Measurements from ENCODE around the gene DBI. TPM values are rescaled to one million over a fixed set of nuclear protein-coding genes. Genes with fewer than 3 reads are reported as not detected.

Gene DBI
- total and polyA plus RNA-seq, 2 donors from 2014 or later, result 135 to 1,066 TPM

DNA sequence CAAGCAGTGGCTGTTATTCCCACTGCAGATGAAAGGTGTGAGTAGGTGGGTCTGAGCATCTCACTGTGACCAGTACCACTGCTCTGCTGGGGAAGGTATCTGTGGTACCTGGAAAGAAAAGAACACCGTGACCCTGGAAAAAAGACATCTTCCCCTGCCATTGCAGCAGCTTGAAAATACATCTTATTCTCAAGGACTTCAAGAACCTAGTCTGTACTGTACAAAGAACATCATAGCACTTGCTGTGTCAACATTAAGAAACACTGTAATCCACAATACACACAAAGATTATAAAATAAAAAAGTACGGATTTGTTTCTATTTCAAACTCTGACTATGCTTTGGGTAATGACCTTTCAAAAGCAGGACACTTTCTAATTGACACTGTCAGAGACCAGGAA is 29.0 kb upstream of the DBI start:
- Histone ChIP-seq H3K4me3 (ENCODE audit: low read length in 3 of 3) (no peak overlapping the region), H3K27ac (ENCODE audit: low read depth in 2 of 2, low read length in 2 of 2) (no peak overlapping the region), H3K9ac (ENCODE audit: low read length in 3 of 3) (no peak overlapping the region), H3K27me3 (ENCODE audit: control insufficient read depth, insufficient read depth, low read length) (no peaks in the 10 kb centered on the region), H3K4me1 (ENCODE audit: control insufficient read depth in 2 of 3, insufficient read depth in 2 of 3, low read depth in 1 of 3, low read length in 3 of 3) (no peaks in the 10 kb centered on the region), H3K9me3 (ENCODE audit: control insufficient read depth in 2 of 3, insufficient read depth in 1 of 3, low read length in 3 of 3) (no peaks in the 10 kb centered on the region), H3K36me3 (ENCODE audit: control insufficient read depth in 2 of 3, insufficient read depth in 3 of 3, low read length in 3 of 3) (no peaks in the 10 kb centered on the region)
- DNase-seq (no peak), FAIRE-seq (no peak)
- no peak for TF ChIP-seq CTCF (IDR thresholded peaks at IDR 0.05; ENCODE audit: borderline replicate concordance, extremely low read depth, insufficient read depth)
- intact Hi-C loops (cut with DNase I), result no loop called here

DNA sequence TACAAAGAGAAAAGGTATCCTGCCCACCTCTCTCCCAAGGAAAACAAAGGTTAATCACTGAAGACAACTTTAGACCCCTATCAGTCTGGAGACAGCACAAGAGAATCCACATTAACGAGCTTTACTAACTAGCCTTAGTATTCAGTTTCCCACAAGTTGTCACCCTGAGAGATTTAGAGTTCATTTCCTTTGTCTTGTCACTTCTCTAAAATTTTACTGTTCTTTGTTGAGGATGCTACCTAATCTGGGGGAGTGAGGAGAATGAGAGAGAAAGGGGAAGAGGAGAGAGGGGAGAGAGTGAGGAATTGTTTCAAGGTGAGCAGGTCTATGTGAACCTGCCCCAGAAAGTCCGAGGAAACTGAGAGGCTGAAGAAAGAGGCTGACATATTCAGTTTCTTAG is 28.5 kb upstream of the DBI start:
- H3K27ac ChIP-seq (ENCODE audit: low read depth in 2 of 2, low read length in 2 of 2), result no peak overlapping the region
- H3K4me3 ChIP-seq (ENCODE audit: low read length in 3 of 3), result no peak overlapping the region
- H3K4me1 ChIP-seq (ENCODE audit: control insufficient read depth in 2 of 3, insufficient read depth in 2 of 3, low read depth in 1 of 3, low read length in 3 of 3), result no peaks in the 10 kb centered on the region
- no peak for FAIRE-seq
- peak in 2 of 5 donors; percentile 57 to 71 for DNase-seq
- TF ChIP-seq CTCF (IDR thresholded peaks at IDR 0.05; ENCODE audit: borderline replicate concordance, extremely low read depth, insufficient read depth), result no peak
- no peaks in the 10 kb centered on the region for H3K36me3 ChIP-seq (ENCODE audit: control insufficient read depth in 2 of 3, insufficient read depth in 3 of 3, low read length in 3 of 3)
- no peaks in the 10 kb centered on the region for H3K9me3 ChIP-seq (ENCODE audit: control insufficient read depth in 2 of 3, insufficient read depth in 1 of 3, low read length in 3 of 3)
- H3K9ac ChIP-seq (ENCODE audit: low read length in 3 of 3), result no peak overlapping the region
- no peaks in the 10 kb centered on the region for H3K27me3 ChIP-seq (ENCODE audit: control insufficient read depth, insufficient read depth, low read length)
- intact Hi-C loops (cut with DNase I), result no loop called here

- Histone ChIP-seq H3K4me3 (ENCODE audit: low read length in 3 of 3) (no peak overlapping the region), H3K9me3 (ENCODE audit: control insufficient read depth in 2 of 3, insufficient read depth in 1 of 3, low read length in 3 of 3) (no peaks in the 10 kb centered on the region), H3K36me3 (ENCODE audit: control insufficient read depth in 2 of 3, insufficient read depth in 3 of 3, low read length in 3 of 3) (no peaks in the 10 kb centered on the region), H3K9ac (ENCODE audit: low read length in 3 of 3) (no peak overlapping the region), H3K27me3 (ENCODE audit: control insufficient read depth, insufficient read depth, low read length) (no peaks in the 10 kb centered on the region), H3K27ac (ENCODE audit: low read depth in 2 of 2, low read length in 2 of 2) (no peak overlapping the region), H3K4me1 (ENCODE audit: control insufficient read depth in 2 of 3, insufficient read depth in 2 of 3, low read depth in 1 of 3, low read length in 3 of 3) (no peaks in the 10 kb centered on the region)
- intact Hi-C loops (cut with DNase I), result no loop called here
- DNase-seq (peak in 1 of 5 donors; percentile 65), FAIRE-seq (no peak)
- TF ChIP-seq CTCF (IDR thresholded peaks at IDR 0.05; ENCODE audit: borderline replicate concordance, extremely low read depth, insufficient read depth), result no peak
Observed at GRCh38 chr2:119338826-119339561, 27.8 kb upstream of the DBI start.

DNA sequence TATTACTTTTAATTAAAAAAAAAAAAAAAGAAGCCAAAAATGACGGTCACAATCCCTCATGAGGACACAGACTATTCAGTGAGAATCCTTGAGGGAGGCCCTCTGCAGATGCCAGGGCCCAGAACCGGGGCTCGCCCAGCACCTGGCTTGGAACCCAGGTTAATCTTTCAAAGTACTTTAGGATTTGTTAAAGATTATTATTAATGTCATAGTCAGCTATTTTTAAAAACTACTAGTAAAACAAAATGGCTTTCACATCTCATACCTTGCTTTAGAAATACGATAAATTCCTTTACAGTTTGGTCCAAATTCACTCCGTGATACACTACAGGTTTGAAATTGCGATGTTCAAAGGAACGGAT is 27.2 kb upstream of the DBI start:
- no peak for FAIRE-seq

More for the DNA sequence above, 27.2 kb upstream of the DBI start:
- H3K9me3 ChIP-seq (ENCODE audit: control insufficient read depth in 2 of 3, insufficient read depth in 1 of 3, low read length in 3 of 3), result no peaks in the 10 kb centered on the region
- H3K4me1 ChIP-seq (ENCODE audit: control insufficient read depth in 2 of 3, insufficient read depth in 2 of 3, low read depth in 1 of 3, low read length in 3 of 3), result no peaks in the 10 kb centered on the region
- no peak overlapping the region for H3K4me3 ChIP-seq (ENCODE audit: low read length in 3 of 3)
- intact Hi-C loops (cut with DNase I), result no loop called here
- H3K27me3 ChIP-seq (ENCODE audit: control insufficient read depth, insufficient read depth, low read length), result no peaks in the 10 kb centered on the region
- H3K9ac ChIP-seq (ENCODE audit: low read length in 3 of 3), result no peak overlapping the region
- DNase-seq, result no peak
- H3K27ac ChIP-seq (ENCODE audit: low read depth in 2 of 2, low read length in 2 of 2), result no peak overlapping the region
- no peaks in the 10 kb centered on the region for H3K36me3 ChIP-seq (ENCODE audit: control insufficient read depth in 2 of 3, insufficient read depth in 3 of 3, low read length in 3 of 3)
- no peak for TF ChIP-seq CTCF (IDR thresholded peaks at IDR 0.05; ENCODE audit: borderline replicate concordance, extremely low read depth, insufficient read depth)

Measured in kidney (tissue), 14 donors.